H9 (cell line): ENCODE results near the gene OOSP3. TPM values are rescaled to one million over a fixed set of nuclear protein-coding genes. Genes with fewer than 3 reads are reported as not detected.
"Not testable (repeated sequence)": the region's sequence is repeated elsewhere in the genome, so short reads cannot be mapped to it uniquely, and the experiment has no call there.

Source experiments
- DNase-seq: peaks from one replicate; pipeline ENCODE4 v3.0.0-alpha.2; 2017
- H2AFZ ChIP-seq: one replicate; pipeline ENCODE4 v1.6.1; 2013; ENCODE audit warnings: mild to moderate bottlenecking, low read length, control low read depth, moderate library complexity
- H2AK5ac ChIP-seq: 2 replicates; pipeline ENCODE4 v1.6.1; 2013; ENCODE audit warnings: low read length, control low read depth, mixed read lengths; ENCODE audit not compliant: insufficient read length
- H2BK120ac ChIP-seq: one replicate; pipeline ENCODE4 v1.6.1; 2013; ENCODE audit warnings: low read depth, mild to moderate bottlenecking, low read length, control low read depth, inconsistent platforms; ENCODE audit not compliant: poor library complexity, severe bottlenecking
- H2BK12ac ChIP-seq: 2 replicates; pipeline ENCODE4 v1.6.1; 2013; ENCODE audit warnings: low read length, control low read depth, mixed read lengths, low read depth; ENCODE audit not compliant: insufficient read length
- H2BK15ac ChIP-seq: 2 replicates; pipeline ENCODE4 v1.6.1; 2013; ENCODE audit warnings: low read depth, low read length, control low read depth
- H2BK20ac ChIP-seq: one replicate; pipeline ENCODE4 v1.6.1; 2013; ENCODE audit warnings: low read depth, mild to moderate bottlenecking, low read length, control low read depth, inconsistent platforms; ENCODE audit not compliant: poor library complexity, severe bottlenecking
- H2BK5ac ChIP-seq: 2 replicates; pipeline ENCODE4 v1.6.1; 2013; ENCODE audit warnings: low read length, control low read depth, mixed read lengths; ENCODE audit not compliant: insufficient read length
- H3K14ac ChIP-seq: 2 replicates; pipeline ENCODE4 v1.6.1; 2013; ENCODE audit warnings: low read length, control low read depth; ENCODE audit not compliant: insufficient read depth
- H3K18ac ChIP-seq: 2 replicates; pipeline ENCODE4 v1.6.1; 2013; ENCODE audit warnings: low read depth, mild to moderate bottlenecking, mixed read lengths, low read length, control low read depth; ENCODE audit not compliant: insufficient read length
- H3K23ac ChIP-seq: 2 replicates; pipeline ENCODE4 v1.6.1; 2013; ENCODE audit warnings: low read length, control low read depth, mixed read lengths, low read depth; ENCODE audit not compliant: insufficient read length
- H3K23me2 ChIP-seq: 2 replicates; pipeline ENCODE4 v1.6.1; 2013; ENCODE audit warnings: low read depth, mild to moderate bottlenecking, mixed read lengths, low read length, control low read depth; ENCODE audit not compliant: insufficient read length, poor library complexity, severe bottlenecking
- H3K27ac ChIP-seq: 2 replicates; pipeline ENCODE4 v1.5.1; 2013; ENCODE audit warnings: low read length, control low read depth, mixed read lengths, low read depth; ENCODE audit not compliant: insufficient read length
- H3K27me3 ChIP-seq: 2 replicates; pipeline ENCODE4 v1.6.1; 2013; ENCODE audit warnings: low read length, control low read depth, inconsistent platforms; ENCODE audit not compliant: insufficient read depth
- H3K4ac ChIP-seq: 2 replicates; pipeline ENCODE4 v1.6.1; 2013; ENCODE audit warnings: low read depth, mild to moderate bottlenecking, control low read depth, inconsistent platforms, low read length, moderate library complexity
- H3K4me1 ChIP-seq: 2 replicates; pipeline ENCODE4 v1.6.1; 2013; ENCODE audit warnings: low read length, control low read depth, inconsistent platforms; ENCODE audit not compliant: insufficient read depth
- H3K4me2 ChIP-seq: 2 replicates; pipeline ENCODE4 v1.6.1; 2013; ENCODE audit warnings: low read length, control low read depth, mixed read lengths; ENCODE audit not compliant: insufficient read length, insufficient read depth
- H3K56ac ChIP-seq: 2 replicates; pipeline ENCODE4 v1.6.1; 2013; ENCODE audit warnings: low read depth, mild to moderate bottlenecking, mixed read lengths, low read length, control low read depth; ENCODE audit not compliant: insufficient read length
- H3K79me1 ChIP-seq: 2 replicates; pipeline ENCODE4 v1.6.1; 2013; ENCODE audit warnings: low read depth, mild to moderate bottlenecking, moderate library complexity, low read length, control low read depth, inconsistent platforms; ENCODE audit not compliant: insufficient read depth, poor library complexity, severe bottlenecking
- H3K79me2 ChIP-seq: 2 replicates; pipeline ENCODE4 v1.6.1; 2013; ENCODE audit warnings: low read length, control low read depth, inconsistent platforms; ENCODE audit not compliant: insufficient read depth
- H3K9ac ChIP-seq: 2 replicates; pipeline ENCODE4 v1.6.1; 2013; ENCODE audit warnings: low read length, control low read depth, mixed read lengths; ENCODE audit not compliant: insufficient read length; ENCODE audit errors: extremely low read depth
- H3K9me3 ChIP-seq: one replicate; pipeline ENCODE4 v1.6.1; 2013; ENCODE audit warnings: low read depth, low read length, inconsistent platforms; ENCODE audit not compliant: control insufficient read depth
- H3T11ph ChIP-seq: one replicate; pipeline ENCODE4 v1.6.1; 2013; ENCODE audit warnings: mild to moderate bottlenecking, low read length, control low read depth, inconsistent platforms
- H4K20me1 ChIP-seq: one replicate; pipeline ENCODE4 v1.6.1; 2013; ENCODE audit not compliant: control insufficient read depth, insufficient read length, insufficient read depth
- H4K5ac ChIP-seq: 2 replicates; pipeline ENCODE4 v1.6.1; 2013; ENCODE audit warnings: low read depth, mild to moderate bottlenecking, mixed read lengths, low read length, control low read depth; ENCODE audit not compliant: insufficient read length
- H4K8ac ChIP-seq: replicated peaks from 2 replicates; pipeline ENCODE4 v1.6.1; 2013; ENCODE audit warnings: low read length, control low read depth, mixed read lengths, low read depth; ENCODE audit not compliant: insufficient read length
- H4K91ac ChIP-seq: 2 replicates; pipeline ENCODE4 v1.6.1; 2013; ENCODE audit warnings: low read depth, mild to moderate bottlenecking, moderate library complexity, mixed read lengths, low read length, control low read depth; ENCODE audit not compliant: insufficient read length
- H3K27ac Mint-ChIP-seq, 3 experiments: 2 replicates in 2 of 3; 3 replicates in 1 of 3; pipeline ENCODE4 v1.8.0; 2020 to 2021; ENCODE audit warnings: mixed read lengths in 3 of 3, mild to moderate bottlenecking in 1 of 3, moderate library complexity in 1 of 3
- H3K27me3 Mint-ChIP-seq: 2 replicates; pipeline ENCODE4 v1.8.0; 2021; ENCODE audit warnings: low read depth, mild to moderate bottlenecking, moderate library complexity, mixed read lengths
- H3K36me3 Mint-ChIP-seq, 3 experiments: 2 replicates in 2 of 3; 3 replicates in 1 of 3; pipeline ENCODE4 v1.8.0; 2020 to 2021; ENCODE audit warnings: low read depth in 3 of 3, mixed read lengths in 3 of 3; ENCODE audit not compliant: insufficient read depth in 1 of 3
- H3K4me1 Mint-ChIP-seq, 2 experiments: 2 replicates each; pipeline ENCODE4 v1.8.0; 2020; ENCODE audit warnings: mixed read lengths in 2 of 2
- H3K4me3 Mint-ChIP-seq, 2 experiments: 2 replicates in 1 of 2; 3 replicates in 1 of 2; pipeline ENCODE4 v1.8.0; 2020 to 2021; ENCODE audit warnings: mild to moderate bottlenecking in 2 of 2, mixed read lengths in 2 of 2, moderate library complexity in 1 of 2
- H3K9me3 Mint-ChIP-seq, 2 experiments: 2 replicates in 1 of 2; 3 replicates in 1 of 2; pipeline ENCODE4 v1.8.0; 2020; ENCODE audit warnings: mild to moderate bottlenecking in 2 of 2, mixed read lengths in 2 of 2, moderate library complexity in 1 of 2
- CTCF ChIP-seq: fragments of 200-600 bp; sonication (generic); conservative IDR thresholded peaks from 3 replicates; pipeline ENCODE4 v1.8.0; 2021; ENCODE audit warnings: antibody characterized with exemption, mild to moderate bottlenecking
- WGBS: extraction: QIAGEN DNeasy Blood & Tissue Kit; methylation state at CpG from one replicate; pipeline ENCODE4 v1.1.7; 2013; ENCODE audit warnings: missing lambda C conversion rate, low lambda C conversion rate, mixed read lengths; ENCODE audit not compliant: insufficient read length; ENCODE audit errors: extremely low coverage; 5-methylcytosine and 5-hydroxymethylcytosine counted together
- total RNA-seq: library from RNA; stranded (reverse); gene quantifications from 2 replicates; pipeline ENCODE4 v1.2.1, GENCODE V29; 2021

Gene OOSP3
- total RNA-seq, 1 experiment from 2014 or later = not detected

DNA sequence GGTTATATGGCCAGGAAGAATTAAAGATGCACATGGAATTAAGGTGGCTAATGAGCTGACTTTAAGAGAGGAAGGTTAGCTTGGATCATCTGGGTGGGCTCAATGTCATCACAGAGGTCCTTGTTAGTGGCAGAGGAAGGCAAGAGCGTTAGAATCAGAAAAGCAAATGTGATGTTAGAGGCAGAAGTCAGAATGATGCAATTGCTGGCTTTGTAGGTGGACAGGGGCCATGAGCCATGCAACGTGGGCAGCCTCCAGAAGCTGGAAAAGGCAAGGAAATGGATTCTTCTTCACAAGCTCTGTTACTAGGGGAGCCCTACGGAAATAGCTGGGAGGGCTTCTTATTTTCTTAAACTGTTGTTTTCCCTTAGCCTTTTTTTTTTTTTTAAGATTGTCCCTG lies 31.0 kb upstream of the OOSP3 start:
- Histone ChIP-seq H3K9ac (no peak overlapping the region), H3K79me2 (no peaks in the 10 kb centered on the region), H2BK120ac (no peak overlapping the region), H3K23ac (no peak overlapping the region), H2BK20ac (no peak overlapping the region), H4K5ac (no peak overlapping the region), H2AK5ac (no peak overlapping the region), H3K9me3 (no peaks in the 10 kb centered on the region), H3K56ac (no peak overlapping the region), H3T11ph (no peak overlapping the region), H4K20me1 (no peaks in the 10 kb centered on the region), H4K8ac (no peak overlapping the region), H3K18ac (no peak overlapping the region), H2BK15ac (no peak overlapping the region), H3K14ac (no peak overlapping the region), H2BK5ac (no peak overlapping the region), H2BK12ac (no peak overlapping the region), H3K4me1 (0 out of 2 replicates have a peak, but pooled peaks cover 3% of the 10 kb centered on the region), H3K4me2 (no peak overlapping the region), H3K23me2 (no peaks in the 10 kb centered on the region), H3K4ac (no peak overlapping the region), H3K79me1 (no peaks in the 10 kb centered on the region), H4K91ac (no peak overlapping the region), H2AFZ (no peak overlapping the region), H3K27me3 (no peaks in the 10 kb centered on the region), H3K27ac (no peak overlapping the region)
- no peak overlapping the region for H3K4me3 Mint-ChIP-seq
- H3K36me3 Mint-ChIP-seq = no peaks in the 10 kb centered on the region
- no peaks in the 10 kb centered on the region for H3K9me3 Mint-ChIP-seq
- DNase-seq = no peak
- WGBS = no CpG with 5 or more reads among the region's 3 CpGs
- H3K27me3 Mint-ChIP-seq = no peaks in the 10 kb centered on the region
- TF ChIP-seq CTCF = no peak
- peaks cover 6% of the 10 kb centered on the region in 2 experiments for H3K4me1 Mint-ChIP-seq
- H3K27ac Mint-ChIP-seq = no peak overlapping the region

DNA sequence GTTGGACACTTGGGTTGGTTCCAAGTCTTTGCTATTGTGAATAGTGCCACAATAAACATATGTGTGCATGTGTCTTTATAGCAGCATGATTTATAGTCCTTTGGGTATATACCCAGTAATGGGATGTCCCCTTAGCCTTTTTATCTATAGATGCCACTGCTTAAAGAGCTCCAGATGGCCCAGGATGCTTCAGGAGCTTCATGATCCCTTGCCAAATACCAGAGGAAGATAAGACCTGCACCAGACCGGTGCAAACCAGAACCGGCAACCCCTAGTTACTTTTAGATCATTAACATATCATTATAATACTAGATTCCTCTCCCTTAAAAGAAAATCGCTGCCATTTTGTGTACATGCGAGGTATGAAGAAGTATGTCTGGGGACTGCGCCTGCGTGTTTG lies 30.1 kb upstream of the OOSP3 start:
- not testable (repeated sequence) for H3K4me1 ChIP-seq, H2BK20ac ChIP-seq, H3K4me3 Mint-ChIP-seq, H4K91ac ChIP-seq, H3K79me2 ChIP-seq, H4K5ac ChIP-seq, H3K79me1 ChIP-seq, H3K9me3 ChIP-seq, H2AK5ac ChIP-seq, H3K27ac ChIP-seq, H3K27ac Mint-ChIP-seq, H2AFZ ChIP-seq, H3K4me2 ChIP-seq, H2BK5ac ChIP-seq, H2BK12ac ChIP-seq, H3K36me3 Mint-ChIP-seq, H4K20me1 ChIP-seq, H3K9ac ChIP-seq, H2BK120ac ChIP-seq, H3K4ac ChIP-seq, H3K14ac ChIP-seq, H3T11ph ChIP-seq, H2BK15ac ChIP-seq, H3K23me2 ChIP-seq, H3K27me3 ChIP-seq, H3K27me3 Mint-ChIP-seq, H3K56ac ChIP-seq, H3K9me3 Mint-ChIP-seq, H3K18ac ChIP-seq, H4K8ac ChIP-seq, DNase-seq, H3K4me1 Mint-ChIP-seq, H3K23ac ChIP-seq
- no CpG with 5 or more reads among the region's 6 CpGs for WGBS
